BLaER1 treated with 17β-estradiol and CSF1 and Interleukin-3, amounts not matched to agents 10 nM and 100 nM (cell line): ENCODE measurements around the gene FZR1.

Source experiments
- H3K27ac ChIP-seq, 11 experiments: shearing (Covaris generic); formaldehyde crosslinking; 2 replicates each; pipeline ENCODE4 v1.8.1; 2022
- H3K27me3 ChIP-seq, 11 experiments: shearing (Covaris generic); formaldehyde crosslinking; 2 replicates each; pipeline ENCODE4 v1.8.1; 2022
- H3K36me3 ChIP-seq, 11 experiments: shearing (Covaris generic); formaldehyde crosslinking; 2 replicates each; pipeline ENCODE4 v1.8.1; 2022
- H3K4me1 ChIP-seq, 10 experiments: shearing (Covaris generic); formaldehyde crosslinking; 2 replicates each; pipeline ENCODE4 v1.8.1; 2022
- H3K4me2 ChIP-seq, 11 experiments: shearing (Covaris generic); formaldehyde crosslinking; 2 replicates each; pipeline ENCODE4 v1.8.1; 2022
- H3K4me3 ChIP-seq, 10 experiments: shearing (Covaris generic); formaldehyde crosslinking; 2 replicates each; pipeline ENCODE4 v1.8.1; 2022
- H3K9ac ChIP-seq, 11 experiments: shearing (Covaris generic); formaldehyde crosslinking; 2 replicates each; pipeline ENCODE4 v1.8.1; 2022
- H3K9me3 ChIP-seq, 11 experiments: shearing (Covaris generic); formaldehyde crosslinking; replicated peaks in 1 of 11; 2 replicates each; pipeline ENCODE4 v1.8.1; 2022
- H4K20me1 ChIP-seq, 11 experiments: shearing (Covaris generic); formaldehyde crosslinking; 2 replicates each; pipeline ENCODE4 v1.8.1; 2022
- Cebpa-rat ChIP-seq, 11 experiments: shearing (Covaris generic); IDR thresholded peaks; 2 replicates each; pipeline ENCODE4 v1.8.1; 2022

FZR1 gene

DNA sequence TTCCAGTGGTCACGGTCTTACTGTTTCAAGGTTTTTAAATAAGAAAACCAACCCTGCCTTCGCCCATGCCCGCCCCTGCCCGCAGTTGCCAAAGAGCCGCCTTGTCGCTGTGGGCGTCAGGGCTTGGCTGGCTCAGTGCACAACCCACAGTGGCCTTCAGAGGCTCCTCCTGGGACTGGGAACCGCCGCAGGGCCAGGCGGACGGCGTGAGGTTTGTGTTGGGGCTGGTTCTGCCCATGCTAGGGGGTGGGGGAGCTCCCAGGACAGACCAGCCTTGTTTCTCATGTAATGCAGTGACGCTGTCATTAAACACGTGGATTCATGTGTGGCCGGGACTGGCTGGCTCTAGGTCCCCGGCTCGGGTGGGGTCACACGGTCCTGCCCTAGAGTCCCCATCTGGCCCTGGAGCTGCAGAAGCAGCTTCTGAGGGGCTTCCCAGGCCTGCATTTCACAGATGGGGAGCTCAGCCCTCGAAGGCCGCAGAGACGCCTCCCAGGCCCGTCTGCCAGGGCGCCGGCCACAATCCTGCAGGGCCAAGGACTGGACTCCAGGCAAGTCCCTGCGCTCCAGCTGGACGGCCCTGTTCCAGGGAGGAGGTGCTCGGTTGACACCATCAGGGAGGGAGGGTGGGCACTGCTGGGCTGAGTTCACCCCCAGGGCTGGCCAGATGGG is 30.5 kb downstream of the FZR1 start:
- peaks cover 14 to 54% (median 51%) of the 10 kb centered on the region in 10 experiments; a peak in 19 of 20 replicates for H3K4me1 ChIP-seq
- peak overlapping the region in 7 of 11 experiments; percentile 12 to 59 (median 44); a peak in 6 of 22 replicates for H3K9ac ChIP-seq
- H3K27ac ChIP-seq = no peak overlapping the region; a peak in 1 of 22 replicates
- no peak overlapping the region for H3K4me3 ChIP-seq
- no peak for TF ChIP-seq Cebpa-rat (IDR thresholded peaks at IDR 0.05)
- H3K36me3 ChIP-seq = peaks cover 42 to 73% (median 59%) of the 10 kb centered on the region in 11 experiments
- peaks cover 0 to 6% (median 0%) of the 10 kb centered on the region in 11 experiments; a peak in 4 of 22 replicates for H3K9me3 ChIP-seq
- H3K27me3 ChIP-seq = no peaks in the 10 kb centered on the region
- H4K20me1 ChIP-seq = peaks cover 65 to 85% (median 75%) of the 10 kb centered on the region in 11 experiments; a peak in 21 of 22 replicates
- H3K4me2 ChIP-seq = peak overlapping the region; percentile 37 to 88 (median 75)

GRCh38 chr19:3537101-3537437 is 31.0 kb downstream of the FZR1 start:
- H3K27ac ChIP-seq = peak overlapping the region in 1 of 11 experiments; percentile 12; a peak in 1 of 22 replicates
- peaks cover 0 to 6% (median 0%) of the 10 kb centered on the region in 11 experiments; a peak in 4 of 22 replicates for H3K9me3 ChIP-seq
- H4K20me1 ChIP-seq = peaks cover 65 to 84% (median 74%) of the 10 kb centered on the region in 11 experiments; a peak in 21 of 22 replicates
- peaks cover 14 to 54% (median 51%) of the 10 kb centered on the region in 10 experiments; a peak in 19 of 20 replicates for H3K4me1 ChIP-seq
- peak overlapping the region in 3 of 11 experiments; percentile 15 to 27 (median 24); a peak in 5 of 22 replicates for H3K9ac ChIP-seq
- TF ChIP-seq Cebpa-rat (IDR thresholded peaks at IDR 0.05) = no peak
- H3K36me3 ChIP-seq = peaks cover 37 to 68% (median 55%) of the 10 kb centered on the region in 11 experiments
- H3K4me2 ChIP-seq = peak overlapping the region; percentile 16 to 88 (median 75); a peak in 18 of 22 replicates
- H3K27me3 ChIP-seq = no peaks in the 10 kb centered on the region
- H3K4me3 ChIP-seq = no peak overlapping the region

DNA sequence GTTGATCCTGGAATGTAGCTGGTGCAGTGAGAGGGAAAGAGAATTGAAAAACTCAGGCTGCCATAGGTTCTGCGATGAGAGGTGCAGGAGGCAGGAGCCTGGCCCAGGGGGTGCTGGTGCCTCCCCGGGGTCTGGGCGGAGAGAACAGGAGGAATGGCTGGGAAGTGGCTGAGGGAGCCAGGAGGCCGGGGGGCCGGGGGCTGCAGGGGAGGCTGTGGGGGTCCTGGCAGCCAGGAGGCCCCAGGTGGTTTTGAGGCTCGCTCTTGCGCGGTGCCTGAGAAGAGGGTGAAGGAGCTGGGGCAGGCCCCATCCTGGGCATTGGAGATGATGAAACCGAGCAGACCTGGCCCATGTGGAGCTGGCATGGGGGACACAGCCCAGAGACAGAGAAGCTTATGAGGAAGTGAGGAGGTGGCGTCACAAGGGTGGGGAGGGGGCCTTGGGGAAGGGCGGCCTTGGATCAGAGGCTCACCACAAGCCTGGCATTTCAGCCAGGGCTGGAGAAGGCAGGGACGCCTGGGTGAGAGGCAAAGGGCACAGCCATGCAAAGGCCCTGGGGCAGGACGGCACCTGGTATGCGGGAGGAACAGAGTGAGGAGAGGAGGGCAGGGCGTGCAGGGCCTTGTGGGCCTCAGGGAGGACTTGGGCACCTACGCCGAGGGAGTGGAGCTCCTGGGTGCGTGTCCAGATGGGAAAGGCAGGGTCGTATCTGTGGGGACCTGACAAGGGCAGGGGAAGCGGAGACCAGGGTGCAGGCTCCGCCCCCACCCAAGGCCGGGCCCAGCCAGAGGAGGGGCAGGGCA is 31.5 kb downstream of the FZR1 start:
- TF ChIP-seq Cebpa-rat (IDR thresholded peaks at IDR 0.05) = no peak
- H3K4me3 ChIP-seq = no peak overlapping the region
- H3K9me3 ChIP-seq = peaks cover 0 to 6% (median 0%) of the 10 kb centered on the region in 11 experiments; a peak in 4 of 22 replicates
- peaks cover 60 to 84% (median 74%) of the 10 kb centered on the region in 11 experiments; a peak in 21 of 22 replicates for H4K20me1 ChIP-seq
- H3K4me1 ChIP-seq = peaks cover 14 to 54% (median 51%) of the 10 kb centered on the region in 10 experiments; a peak in 19 of 20 replicates
- peak overlapping the region; percentile 16 to 88 (median 75); a peak in 18 of 22 replicates for H3K4me2 ChIP-seq
- peak overlapping the region in 3 of 11 experiments; percentile 15 to 27 (median 24); a peak in 4 of 22 replicates for H3K9ac ChIP-seq
- H3K27ac ChIP-seq = peak overlapping the region in 1 of 11 experiments; percentile 12; a peak in 2 of 22 replicates
- no peaks in the 10 kb centered on the region for H3K27me3 ChIP-seq
- peaks cover 32 to 67% (median 55%) of the 10 kb centered on the region in 11 experiments for H3K36me3 ChIP-seq

GRCh38 chr19:3538258-3538929 is 32.3 kb downstream of the FZR1 start:
- Histone ChIP-seq H3K4me1 (peaks cover 14 to 50% (median 47%) of the 10 kb centered on the region in 10 experiments; a peak in 19 of 20 replicates), H3K27ac (no peak overlapping the region), H3K9me3 (peaks cover 0 to 6% (median 0%) of the 10 kb centered on the region in 11 experiments; a peak in 4 of 22 replicates), H3K9ac (no peak overlapping the region), H3K36me3 (peaks cover 30 to 65% (median 50%) of the 10 kb centered on the region in 11 experiments), H3K4me3 (no peak overlapping the region), H4K20me1 (peaks cover 53 to 84% (median 68%) of the 10 kb centered on the region in 11 experiments; a peak in 21 of 22 replicates), H3K4me2 (no peak overlapping the region), H3K27me3 (no peaks in the 10 kb centered on the region)
- TF ChIP-seq Cebpa-rat (IDR thresholded peaks at IDR 0.05) = no peak

DNA sequence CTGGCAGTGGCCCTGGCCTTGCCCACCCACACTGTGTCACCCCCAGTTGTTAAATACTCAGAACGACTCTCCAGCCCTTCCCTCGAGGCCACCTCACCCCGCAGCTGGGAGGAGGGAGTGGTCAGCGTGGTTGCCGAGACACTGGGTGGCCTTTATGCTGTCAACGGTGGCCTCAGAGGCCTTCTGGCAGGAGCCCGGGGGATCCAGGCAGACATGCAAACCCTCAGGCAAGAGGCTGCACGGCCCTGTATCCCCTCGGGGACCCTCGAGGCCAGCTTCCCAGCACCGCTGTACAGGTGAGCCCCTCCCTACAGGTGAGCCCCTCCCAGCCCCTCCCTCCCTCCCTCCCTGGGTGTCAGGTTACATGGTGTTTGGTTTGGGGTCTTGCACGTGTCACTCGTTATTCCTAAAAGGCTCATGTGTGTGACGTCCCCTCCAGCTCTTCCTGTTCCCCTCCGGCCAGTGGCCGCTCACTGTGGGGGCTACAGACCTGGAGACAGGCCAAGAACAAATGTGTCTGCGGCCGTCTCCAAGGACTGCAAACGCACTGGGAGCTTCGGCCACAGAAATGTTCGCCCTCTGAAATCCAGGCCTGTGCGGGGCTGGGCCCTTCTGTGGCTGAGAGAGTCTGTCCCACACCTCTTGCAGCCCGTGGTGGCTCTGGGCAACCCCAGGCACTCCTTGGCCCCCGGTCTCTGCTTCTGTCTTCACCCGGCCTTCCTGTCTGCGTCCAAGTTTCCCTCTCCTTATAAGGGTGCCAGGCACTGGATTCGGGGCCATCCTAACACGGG is 33.0 kb downstream of the FZR1 start, which contains the start of gene TEKTIP1:
TEKTIP1 (plus strand) TSS at position 210 of the 791 bp plus-strand sequence; CDS start at position 214, 4 bp downstream.
- peaks cover 49 to 84% (median 68%) of the 10 kb centered on the region in 11 experiments; a peak in 21 of 22 replicates for H4K20me1 ChIP-seq
- TF ChIP-seq Cebpa-rat (IDR thresholded peaks at IDR 0.05) = no peak
- peaks cover 30 to 65% (median 52%) of the 10 kb centered on the region in 11 experiments for H3K36me3 ChIP-seq
- no peaks in the 10 kb centered on the region for H3K27me3 ChIP-seq
- H3K9me3 ChIP-seq = peaks cover 0 to 6% (median 0%) of the 10 kb centered on the region in 11 experiments; a peak in 4 of 22 replicates
- no peak within 1 kb of the TSS for H3K4me3 ChIP-seq
- no peak within 1 kb of the TSS for H3K9ac ChIP-seq
- peaks cover 14 to 42% (median 39%) of the 10 kb centered on the region in 10 experiments; a peak in 19 of 20 replicates for H3K4me1 ChIP-seq
- H3K27ac ChIP-seq = no peak within 1 kb of the TSS; a peak in 1 of 22 replicates
- 0 out of 22 replicates have a peak within 1 kb of the TSS, but pooled peaks of 1 of the 11 experiments have one; percentile 37 for H3K4me2 ChIP-seq

DNA sequence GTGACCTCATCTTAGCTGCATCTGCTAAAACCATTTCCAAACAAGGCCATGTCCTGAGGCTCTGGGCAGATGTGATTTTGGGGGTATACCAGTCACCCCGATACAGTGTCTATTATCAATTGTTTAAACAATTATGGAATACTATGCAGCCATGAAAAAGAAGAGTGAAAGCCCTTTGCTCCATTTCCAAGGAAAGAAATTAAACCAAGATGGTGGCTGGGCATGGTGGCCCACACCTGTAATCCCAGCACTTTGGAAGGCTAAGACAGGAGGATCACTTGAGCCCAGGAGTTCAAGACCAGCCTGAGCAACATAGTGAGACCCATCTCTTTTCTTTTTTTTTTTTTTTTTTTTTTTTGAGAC is 33.6 kb downstream of the FZR1 start:
- Histone ChIP-seq H3K27ac (no peak overlapping the region), H3K9me3 (peaks cover 0 to 6% (median 0%) of the 10 kb centered on the region in 11 experiments; a peak in 4 of 22 replicates), H3K4me3 (no peak overlapping the region), H3K36me3 (peaks cover 30 to 65% (median 52%) of the 10 kb centered on the region in 11 experiments), H3K4me2 (no peak overlapping the region), H3K9ac (no peak overlapping the region), H4K20me1 (peaks cover 49 to 84% (median 67%) of the 10 kb centered on the region in 11 experiments; a peak in 21 of 22 replicates), H3K27me3 (no peaks in the 10 kb centered on the region), H3K4me1 (peaks cover 14 to 36% (median 33%) of the 10 kb centered on the region in 10 experiments; a peak in 19 of 20 replicates)
- no peak for TF ChIP-seq Cebpa-rat (IDR thresholded peaks at IDR 0.05)

- Histone ChIP-seq H3K27ac (no peak overlapping the region), H3K9ac (peak overlapping the region in 1 of 11 experiments; percentile 9; a peak in 1 of 22 replicates), H3K4me1 (peaks cover 0 to 4% (median 0%) of the 10 kb centered on the region in 10 experiments; a peak in 4 of 20 replicates), H3K4me2 (no peak overlapping the region), H4K20me1 (peaks cover 40 to 84% (median 63%) of the 10 kb centered on the region in 11 experiments; a peak in 21 of 22 replicates), H3K9me3 (peaks cover 0 to 6% (median 0%) of the 10 kb centered on the region in 11 experiments; a peak in 4 of 22 replicates), H3K36me3 (peaks cover 51 to 81% (median 65%) of the 10 kb centered on the region in 11 experiments), H3K27me3 (no peaks in the 10 kb centered on the region), H3K4me3 (no peak overlapping the region)
- TF ChIP-seq Cebpa-rat (IDR thresholded peaks at IDR 0.05) = no peak
Observed at GRCh38 chr19:3543150-3544057, 37.3 kb downstream of the FZR1 start.
